ENCODE measurements around the gene AOPEP. TPM values are rescaled to one million over a fixed set of nuclear protein-coding genes. Genes with fewer than 3 reads are reported as not detected.

Gene AOPEP
- total RNA-seq, 1 donor from 2014 or later = 75.3 TPM

DNA sequence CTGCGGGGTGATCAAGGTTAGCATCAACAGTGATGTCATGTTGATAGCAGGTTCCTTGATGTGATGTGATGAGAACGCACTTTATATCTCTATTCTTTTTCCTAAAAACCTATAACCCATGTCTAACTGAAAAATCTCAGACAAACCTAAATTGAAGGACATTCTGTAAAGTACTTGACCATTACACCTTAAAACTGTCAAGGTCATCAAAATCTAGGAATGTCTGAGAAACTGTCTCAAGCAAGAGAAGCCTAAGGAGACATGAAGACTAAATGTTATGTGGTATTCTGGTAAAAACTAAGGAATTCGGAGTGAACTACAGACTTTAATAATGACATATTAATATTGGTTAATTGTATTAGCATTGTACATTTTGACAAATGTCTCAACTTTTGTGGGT is 170.0 kb downstream of the AOPEP start:
- Histone ChIP-seq H3K27me3 (ENCODE audit: insufficient read depth, low read length) (no peaks in the 10 kb centered on the region), H3K79me2 (ENCODE audit: insufficient read depth, low read length) (no peaks in the 10 kb centered on the region), H3K36me3 (ENCODE audit: insufficient read depth, low read length) (no peaks in the 10 kb centered on the region), H3K9ac (ENCODE audit: low read length) (no peak overlapping the region), H3K4me2 (ENCODE audit: low read length) (no peak overlapping the region), H3K4me1 (ENCODE audit: insufficient read depth, low read length) (peaks cover 23% of the 10 kb centered on the region), H3K9me3 (ENCODE audit: insufficient read depth, low read depth, low read length) (no peaks in the 10 kb centered on the region), H3K27ac (ENCODE audit: low read depth, low read length) (no peak overlapping the region), H4K20me1 (ENCODE audit: insufficient read depth, low read length) (no peaks in the 10 kb centered on the region), H3K4me3 (ENCODE audit: insufficient read depth, low read depth, low read length) (no peak overlapping the region), H2AFZ (ENCODE audit: low read depth, low read length) (no peak overlapping the region)
- Mint-ChIP-seq H3K4me1 (ENCODE audit: low read depth, unreplicated experiment) (peaks cover 29% of the 10 kb centered on the region), H3K27me3 (ENCODE audit: low read depth, unreplicated experiment) (no peaks in the 10 kb centered on the region), H3K9me3 (ENCODE audit: unreplicated experiment) (no peaks in the 10 kb centered on the region), H3K27ac (ENCODE audit: unreplicated experiment) (no peak overlapping the region), H3K36me3 (ENCODE audit: low read depth, unreplicated experiment) (peaks cover 8% of the 10 kb centered on the region), H3K4me3 (ENCODE audit: unreplicated experiment) (peak overlapping the region; percentile 10)
- TF ChIP-seq EZH2 (IDR thresholded peaks at IDR 0.05; ENCODE audit: insufficient read depth, low read length) = no peak
- TF ChIP-seq, protein P1, sequence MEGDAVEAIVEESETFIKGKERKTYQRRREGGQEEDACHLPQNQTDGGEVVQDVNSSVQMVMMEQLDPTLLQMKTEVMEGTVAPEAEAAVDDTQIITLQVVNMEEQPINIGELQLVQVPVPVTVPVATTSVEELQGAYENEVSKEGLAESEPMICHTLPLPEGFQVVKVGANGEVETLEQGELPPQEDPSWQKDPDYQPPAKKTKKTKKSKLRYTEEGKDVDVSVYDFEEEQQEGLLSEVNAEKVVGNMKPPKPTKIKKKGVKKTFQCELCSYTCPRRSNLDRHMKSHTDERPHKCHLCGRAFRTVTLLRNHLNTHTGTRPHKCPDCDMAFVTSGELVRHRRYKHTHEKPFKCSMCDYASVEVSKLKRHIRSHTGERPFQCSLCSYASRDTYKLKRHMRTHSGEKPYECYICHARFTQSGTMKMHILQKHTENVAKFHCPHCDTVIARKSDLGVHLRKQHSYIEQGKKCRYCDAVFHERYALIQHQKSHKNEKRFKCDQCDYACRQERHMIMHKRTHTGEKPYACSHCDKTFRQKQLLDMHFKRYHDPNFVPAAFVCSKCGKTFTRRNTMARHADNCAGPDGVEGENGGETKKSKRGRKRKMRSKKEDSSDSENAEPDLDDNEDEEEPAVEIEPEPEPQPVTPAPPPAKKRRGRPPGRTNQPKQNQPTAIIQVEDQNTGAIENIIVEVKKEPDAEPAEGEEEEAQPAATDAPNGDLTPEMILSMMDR (IDR thresholded peaks at IDR 0.05; ENCODE audit: insufficient read depth, low read depth, low read length) = no peak
- peak; percentile 41 for FAIRE-seq
- DNase-seq (ENCODE audit: low read depth) = no peak

DNA sequence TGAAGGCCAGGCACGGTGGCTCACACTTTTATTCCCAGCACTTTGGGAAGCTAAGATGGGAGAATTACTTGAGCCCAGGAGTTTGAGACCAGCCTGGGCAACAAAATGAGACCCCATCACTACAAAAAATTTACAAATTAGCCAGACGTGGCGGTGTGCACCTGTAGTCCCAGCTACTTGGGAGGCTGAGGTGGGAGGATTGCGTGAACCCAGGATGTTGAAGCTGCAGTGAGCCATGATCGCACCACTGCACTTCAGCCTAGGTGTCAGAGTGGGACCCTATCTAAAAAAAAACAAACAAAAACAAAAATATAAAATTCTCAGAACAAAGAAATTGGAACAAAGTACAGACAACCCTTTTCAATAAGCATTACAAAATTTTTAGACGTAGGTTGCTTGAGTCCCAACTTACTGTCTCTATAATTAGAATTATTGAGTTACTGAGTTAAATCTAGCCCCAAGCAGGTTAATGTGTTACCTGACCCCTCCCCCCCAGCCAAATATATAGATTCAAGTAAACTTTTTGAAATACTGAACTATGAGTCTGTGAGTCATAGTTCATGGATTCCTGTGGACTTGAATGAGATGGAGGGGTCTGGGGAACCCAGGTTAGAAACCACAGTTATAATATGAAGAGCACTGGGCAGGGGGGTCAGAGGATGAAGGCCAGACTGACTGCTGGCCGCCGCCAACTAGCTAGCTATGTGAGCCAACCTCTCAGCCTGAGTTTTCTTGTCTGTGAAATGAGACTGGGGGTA is 173.1 kb downstream of the AOPEP start:
- Histone ChIP-seq H3K4me3 (ENCODE audit: insufficient read depth, low read depth, low read length) (no peak overlapping the region), H4K20me1 (ENCODE audit: insufficient read depth, low read length) (no peaks in the 10 kb centered on the region), H3K9me3 (ENCODE audit: insufficient read depth, low read depth, low read length) (no peaks in the 10 kb centered on the region), H3K4me1 (ENCODE audit: insufficient read depth, low read length) (peaks cover 26% of the 10 kb centered on the region), H2AFZ (ENCODE audit: low read depth, low read length) (no peak overlapping the region), H3K27ac (ENCODE audit: low read depth, low read length) (peak overlapping the region; percentile 74), H3K79me2 (ENCODE audit: insufficient read depth, low read length) (no peaks in the 10 kb centered on the region), H3K36me3 (ENCODE audit: insufficient read depth, low read length) (no peaks in the 10 kb centered on the region), H3K27me3 (ENCODE audit: insufficient read depth, low read length) (no peaks in the 10 kb centered on the region), H3K4me2 (ENCODE audit: low read length) (peak overlapping the region; percentile 77), H3K9ac (ENCODE audit: low read length) (peak overlapping the region; percentile 59)
- peak overlapping the region; percentile 95 for H3K27ac Mint-ChIP-seq (ENCODE audit: unreplicated experiment)
- no peaks in the 10 kb centered on the region for H3K27me3 Mint-ChIP-seq (ENCODE audit: low read depth, unreplicated experiment)
- no peak overlapping the region for H3K4me3 Mint-ChIP-seq (ENCODE audit: unreplicated experiment)
- no peak for FAIRE-seq
- H3K36me3 Mint-ChIP-seq (ENCODE audit: low read depth, unreplicated experiment) = no peaks in the 10 kb centered on the region
- H3K9me3 Mint-ChIP-seq (ENCODE audit: unreplicated experiment) = no peaks in the 10 kb centered on the region
- TF ChIP-seq, protein P1 (IDR thresholded peaks at IDR 0.05; ENCODE audit: insufficient read depth, low read depth, low read length) = no peak
- no peak for TF ChIP-seq EZH2 (IDR thresholded peaks at IDR 0.05; ENCODE audit: insufficient read depth, low read length)
- no peak for DNase-seq (ENCODE audit: low read depth)
- peaks cover 49% of the 10 kb centered on the region for H3K4me1 Mint-ChIP-seq (ENCODE audit: low read depth, unreplicated experiment)

Data from astrocyte (in vitro differentiated cells and primary cell).